HG03442 (cell line): ENCODE results near the gene TTC33.
A peak's percentile ranks its signal among the peaks of the same experiment; 100 is the strongest.

ENCODE experiments used
- ATAC-seq: cut with Tn5 transposase; IDR thresholded peaks from one replicate; pipeline ENCODE4 v1.9.1; 2021; ENCODE audit warnings: mild to moderate bottlenecking, moderate library complexity; ENCODE audit not compliant: unreplicated experiment

Gene TTC33

GRCh38 chr5:40619421-40619820 is 136.3 kb downstream of the TTC33 start:
- ATAC-seq = no peak

- ATAC-seq = no peak
Observed at GRCh38 chr5:40618926-40619325, 136.8 kb downstream of the TTC33 start.

GRCh38 chr5:40616781-40617180 is 139.0 kb downstream of the TTC33 start:
- ATAC-seq = peak; percentile 82

- no peak for ATAC-seq
Observed at GRCh38 chr5:40615586-40616170, 140.1 kb downstream of the TTC33 start.

- no peak for ATAC-seq
Observed at GRCh38 chr5:40614923-40615585, 140.7 kb downstream of the TTC33 start.

- no peak for ATAC-seq
Observed at GRCh38 chr5:40614466-40614865, 141.3 kb downstream of the TTC33 start.

- no peak for ATAC-seq
Observed at GRCh38 chr5:40607202-40607601, 148.6 kb downstream of the TTC33 start.

GRCh38 chr5:40606077-40606765 is 149.5 kb downstream of the TTC33 start:
- no peak for ATAC-seq

- ATAC-seq = no peak
Observed at GRCh38 chr5:40605295-40605958, 150.3 kb downstream of the TTC33 start.

- no peak for ATAC-seq
Observed at GRCh38 chr5:40603378-40603777, 152.4 kb downstream of the TTC33 start.

- no peak for ATAC-seq
Observed at GRCh38 chr5:40601198-40601868, 154.4 kb downstream of the TTC33 start.

- ATAC-seq = no peak
Observed at GRCh38 chr5:40600383-40600782, 155.4 kb downstream of the TTC33 start.

- ATAC-seq = no peak
Observed at GRCh38 chr5:40599676-40600075, 156.1 kb downstream of the TTC33 start.

GRCh38 chr5:40594811-40595210 is 160.9 kb downstream of the TTC33 start:
- no peak for ATAC-seq

- ATAC-seq = peak; percentile 96
Observed at GRCh38 chr5:40591727-40592396, 163.9 kb downstream of the TTC33 start.

- no peak for ATAC-seq
Observed at GRCh38 chr5:40587376-40587775, 168.4 kb downstream of the TTC33 start.

- no peak for ATAC-seq
Observed at GRCh38 chr5:40585537-40586267, 170.1 kb downstream of the TTC33 start.

- ATAC-seq = no peak
Observed at GRCh38 chr5:40584054-40584453, 171.7 kb downstream of the TTC33 start.

GRCh38 chr5:40578501-40579451 is 177.0 kb downstream of the TTC33 start:
- ATAC-seq = peak; percentile 94
